ENCODE data around the gene CACNG6.

CACNG6 gene

DNA sequence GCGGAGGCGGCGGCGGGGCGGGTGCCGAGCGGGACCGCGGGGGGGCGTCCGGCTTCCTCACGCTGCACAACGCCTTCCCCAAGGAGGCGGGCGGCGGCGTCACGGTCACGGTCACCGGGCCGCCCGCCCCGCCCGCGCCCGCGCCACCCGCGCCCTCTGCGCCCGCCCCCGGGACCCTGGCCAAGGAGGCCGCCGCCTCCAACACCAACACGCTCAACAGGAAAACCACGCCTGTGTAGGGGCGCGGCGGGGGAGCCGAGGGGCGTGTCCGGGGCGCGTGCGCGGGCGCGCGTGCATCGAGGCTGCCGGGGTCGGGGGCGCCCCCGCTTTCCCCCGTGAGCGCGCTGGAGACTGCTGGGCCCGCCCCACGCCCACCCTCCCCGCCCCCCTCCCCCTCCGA, 8.8 kb upstream of the CACNG6 start (continued):
- TF ChIP-seq, protein P1, sequence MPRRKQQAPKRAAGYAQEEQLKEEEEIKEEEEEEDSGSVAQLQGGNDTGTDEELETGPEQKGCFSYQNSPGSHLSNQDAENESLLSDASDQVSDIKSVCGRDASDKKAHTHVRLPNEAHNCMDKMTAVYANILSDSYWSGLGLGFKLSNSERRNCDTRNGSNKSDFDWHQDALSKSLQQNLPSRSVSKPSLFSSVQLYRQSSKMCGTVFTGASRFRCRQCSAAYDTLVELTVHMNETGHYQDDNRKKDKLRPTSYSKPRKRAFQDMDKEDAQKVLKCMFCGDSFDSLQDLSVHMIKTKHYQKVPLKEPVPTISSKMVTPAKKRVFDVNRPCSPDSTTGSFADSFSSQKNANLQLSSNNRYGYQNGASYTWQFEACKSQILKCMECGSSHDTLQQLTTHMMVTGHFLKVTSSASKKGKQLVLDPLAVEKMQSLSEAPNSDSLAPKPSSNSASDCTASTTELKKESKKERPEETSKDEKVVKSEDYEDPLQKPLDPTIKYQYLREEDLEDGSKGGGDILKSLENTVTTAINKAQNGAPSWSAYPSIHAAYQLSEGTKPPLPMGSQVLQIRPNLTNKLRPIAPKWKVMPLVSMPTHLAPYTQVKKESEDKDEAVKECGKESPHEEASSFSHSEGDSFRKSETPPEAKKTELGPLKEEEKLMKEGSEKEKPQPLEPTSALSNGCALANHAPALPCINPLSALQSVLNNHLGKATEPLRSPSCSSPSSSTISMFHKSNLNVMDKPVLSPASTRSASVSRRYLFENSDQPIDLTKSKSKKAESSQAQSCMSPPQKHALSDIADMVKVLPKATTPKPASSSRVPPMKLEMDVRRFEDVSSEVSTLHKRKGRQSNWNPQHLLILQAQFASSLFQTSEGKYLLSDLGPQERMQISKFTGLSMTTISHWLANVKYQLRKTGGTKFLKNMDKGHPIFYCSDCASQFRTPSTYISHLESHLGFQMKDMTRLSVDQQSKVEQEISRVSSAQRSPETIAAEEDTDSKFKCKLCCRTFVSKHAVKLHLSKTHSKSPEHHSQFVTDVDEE (CRISPR knock-in tag; IDR thresholded peaks at IDR 0.05), result no peak
- no peak for TF ChIP-seq SNAI2 (CRISPR knock-in tag; IDR thresholded peaks at IDR 0.05)
- no peak for TF ChIP-seq ARNTL (CRISPR knock-in tag; IDR thresholded peaks at IDR 0.05; ENCODE audit: borderline replicate concordance, low read depth)
- no peak for TF ChIP-seq TCF4 (CRISPR knock-in tag; IDR thresholded peaks at IDR 0.05; ENCODE audit: borderline replicate concordance)
- TF ChIP-seq CSDC2 (CRISPR knock-in tag; IDR thresholded peaks at IDR 0.05), result no peak
- TF ChIP-seq, protein P2, sequence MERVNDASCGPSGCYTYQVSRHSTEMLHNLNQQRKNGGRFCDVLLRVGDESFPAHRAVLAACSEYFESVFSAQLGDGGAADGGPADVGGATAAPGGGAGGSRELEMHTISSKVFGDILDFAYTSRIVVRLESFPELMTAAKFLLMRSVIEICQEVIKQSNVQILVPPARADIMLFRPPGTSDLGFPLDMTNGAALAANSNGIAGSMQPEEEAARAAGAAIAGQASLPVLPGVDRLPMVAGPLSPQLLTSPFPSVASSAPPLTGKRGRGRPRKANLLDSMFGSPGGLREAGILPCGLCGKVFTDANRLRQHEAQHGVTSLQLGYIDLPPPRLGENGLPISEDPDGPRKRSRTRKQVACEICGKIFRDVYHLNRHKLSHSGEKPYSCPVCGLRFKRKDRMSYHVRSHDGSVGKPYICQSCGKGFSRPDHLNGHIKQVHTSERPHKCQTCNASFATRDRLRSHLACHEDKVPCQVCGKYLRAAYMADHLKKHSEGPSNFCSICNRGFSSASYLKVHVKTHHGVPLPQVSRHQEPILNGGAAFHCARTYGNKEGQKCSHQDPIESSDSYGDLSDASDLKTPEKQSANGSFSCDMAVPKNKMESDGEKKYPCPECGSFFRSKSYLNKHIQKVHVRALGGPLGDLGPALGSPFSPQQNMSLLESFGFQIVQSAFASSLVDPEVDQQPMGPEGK (CRISPR knock-in tag; IDR thresholded peaks at IDR 0.05; ENCODE audit: borderline replicate concordance), result no peak

DNA sequence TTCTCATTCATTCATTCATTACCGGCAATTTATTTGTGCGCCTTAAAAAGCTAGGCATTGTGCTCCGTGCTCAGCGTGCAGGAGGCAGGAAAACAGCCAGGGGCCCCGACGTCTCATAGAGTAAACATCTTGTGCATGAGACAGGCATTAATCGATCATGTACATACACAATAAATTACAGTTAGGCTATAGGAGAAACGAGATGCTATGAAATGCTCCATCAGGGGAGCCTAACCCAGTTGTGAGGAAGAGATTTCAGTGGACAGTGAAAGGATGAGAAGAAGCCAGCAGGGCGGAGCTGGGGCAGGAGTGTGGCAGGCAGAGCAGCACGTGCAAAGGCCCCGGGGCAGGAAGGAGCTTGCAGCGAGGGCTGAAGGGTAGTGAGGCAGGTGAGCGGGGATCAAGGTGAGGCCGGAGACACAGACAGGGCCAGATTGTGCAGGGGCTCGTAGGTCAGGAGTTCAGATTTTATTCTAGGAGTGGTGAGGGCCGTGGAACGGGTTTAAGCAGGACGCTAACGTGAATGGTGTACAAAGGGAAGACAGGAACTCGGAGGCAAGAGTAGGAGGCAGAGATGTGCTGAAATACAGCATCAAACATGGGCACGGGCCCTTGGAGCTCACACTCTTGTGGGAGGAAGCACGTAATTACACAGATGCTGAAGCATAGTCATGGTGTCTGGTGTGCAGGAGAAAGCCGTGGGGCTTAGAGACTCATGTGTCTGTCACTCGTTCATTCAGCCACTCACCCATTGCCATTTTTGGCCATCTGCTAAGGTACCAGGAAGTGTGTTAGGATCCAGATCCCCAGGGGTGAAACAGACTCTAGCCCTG, 7.8 kb upstream of the CACNG6 start:
- TF ChIP-seq ARNTL (CRISPR knock-in tag; IDR thresholded peaks at IDR 0.05; ENCODE audit: borderline replicate concordance, low read depth), result no peak
- TF ChIP-seq OSR1 (CRISPR knock-in tag; IDR thresholded peaks at IDR 0.05), result no peak
- no peak for TF ChIP-seq TCF4 (CRISPR knock-in tag; IDR thresholded peaks at IDR 0.05; ENCODE audit: borderline replicate concordance)
- TF ChIP-seq, protein P3, sequence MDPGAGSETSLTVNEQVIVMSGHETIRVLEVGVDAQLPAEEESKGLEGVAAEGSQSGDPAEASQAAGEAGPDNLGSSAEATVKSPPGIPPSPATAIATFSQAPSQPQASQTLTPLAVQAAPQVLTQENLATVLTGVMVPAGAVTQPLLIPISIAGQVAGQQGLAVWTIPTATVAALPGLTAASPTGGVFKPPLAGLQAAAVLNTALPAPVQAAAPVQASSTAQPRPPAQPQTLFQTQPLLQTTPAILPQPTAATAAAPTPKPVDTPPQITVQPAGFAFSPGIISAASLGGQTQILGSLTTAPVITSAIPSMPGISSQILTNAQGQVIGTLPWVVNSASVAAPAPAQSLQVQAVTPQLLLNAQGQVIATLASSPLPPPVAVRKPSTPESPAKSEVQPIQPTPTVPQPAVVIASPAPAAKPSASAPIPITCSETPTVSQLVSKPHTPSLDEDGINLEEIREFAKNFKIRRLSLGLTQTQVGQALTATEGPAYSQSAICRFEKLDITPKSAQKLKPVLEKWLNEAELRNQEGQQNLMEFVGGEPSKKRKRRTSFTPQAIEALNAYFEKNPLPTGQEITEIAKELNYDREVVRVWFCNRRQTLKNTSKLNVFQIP (CRISPR knock-in tag; IDR thresholded peaks at IDR 0.05; ENCODE audit: borderline replicate concordance, low read depth), result no peak
- no peak for TF ChIP-seq ZFP30 (CRISPR knock-in tag; IDR thresholded peaks at IDR 0.05)
- TF ChIP-seq ZNF70 (CRISPR knock-in tag; IDR thresholded peaks at IDR 0.05), result no peak
- TF ChIP-seq, protein P4, sequence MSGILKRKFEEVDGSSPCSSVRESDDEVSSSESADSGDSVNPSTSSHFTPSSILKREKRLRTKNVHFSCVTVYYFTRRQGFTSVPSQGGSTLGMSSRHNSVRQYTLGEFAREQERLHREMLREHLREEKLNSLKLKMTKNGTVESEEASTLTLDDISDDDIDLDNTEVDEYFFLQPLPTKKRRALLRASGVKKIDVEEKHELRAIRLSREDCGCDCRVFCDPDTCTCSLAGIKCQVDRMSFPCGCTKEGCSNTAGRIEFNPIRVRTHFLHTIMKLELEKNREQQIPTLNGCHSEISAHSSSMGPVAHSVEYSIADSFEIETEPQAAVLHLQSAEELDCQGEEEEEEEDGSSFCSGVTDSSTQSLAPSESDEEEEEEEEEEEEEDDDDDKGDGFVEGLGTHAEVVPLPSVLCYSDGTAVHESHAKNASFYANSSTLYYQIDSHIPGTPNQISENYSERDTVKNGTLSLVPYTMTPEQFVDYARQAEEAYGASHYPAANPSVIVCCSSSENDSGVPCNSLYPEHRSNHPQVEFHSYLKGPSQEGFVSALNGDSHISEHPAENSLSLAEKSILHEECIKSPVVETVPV (CRISPR knock-in tag; IDR thresholded peaks at IDR 0.05), result no peak
- TF ChIP-seq RARB (CRISPR knock-in tag; IDR thresholded peaks at IDR 0.05), result no peak
- TF ChIP-seq ZC3H10 (CRISPR knock-in tag; IDR thresholded peaks at IDR 0.05), result no peak
- TF ChIP-seq CSDC2 (CRISPR knock-in tag; IDR thresholded peaks at IDR 0.05), result no peak
- no peak for TF ChIP-seq PPARA (CRISPR knock-in tag; IDR thresholded peaks at IDR 0.05; ENCODE audit: borderline replicate concordance)

DNA sequence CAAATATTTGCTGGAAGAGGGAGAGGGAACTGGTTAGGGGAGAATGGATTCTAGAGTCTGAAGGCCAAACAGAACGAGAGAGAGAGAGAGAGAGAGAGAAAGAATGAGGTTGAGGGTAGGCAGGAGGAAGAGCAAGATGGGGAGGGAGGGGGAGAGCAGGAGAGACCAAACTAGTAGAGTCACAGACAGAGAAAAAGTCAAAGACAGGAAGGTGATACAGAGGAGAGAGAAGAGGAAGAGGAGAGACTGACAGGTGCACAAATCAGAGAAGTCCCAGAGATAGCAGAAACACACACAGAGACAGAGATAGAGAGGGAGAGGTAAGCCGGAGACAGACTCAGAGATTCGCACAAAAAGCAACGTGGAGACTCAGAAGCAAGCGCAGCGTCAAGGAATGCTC, 5.6 kb upstream of the CACNG6 start:
- ATAC-seq, result no peak
- TF ChIP-seq, protein P4 (CRISPR knock-in tag; IDR thresholded peaks at IDR 0.05), result no peak

More for the DNA sequence above, 7.8 kb upstream of the CACNG6 start:
- no peak for ATAC-seq

DNA sequence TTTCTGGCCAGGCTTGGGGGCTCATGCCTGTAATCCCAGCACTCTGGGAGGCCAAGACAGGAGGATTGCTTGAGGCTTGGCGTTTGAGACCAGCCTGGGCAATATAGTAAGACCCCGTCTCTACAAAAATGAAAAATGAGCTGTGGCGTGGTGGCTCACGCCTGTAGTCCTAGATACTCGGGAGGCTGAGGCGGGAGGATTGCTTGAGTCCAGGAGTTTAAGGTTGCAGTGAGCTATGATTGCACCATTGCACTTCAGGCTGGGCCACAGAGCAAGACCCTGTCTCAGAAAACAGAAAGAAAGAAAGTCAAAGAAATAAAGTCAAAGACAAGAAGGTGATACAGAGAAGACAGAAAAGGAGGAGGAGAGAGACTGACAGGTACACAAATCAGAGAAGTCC, 2.5 kb upstream of the CACNG6 start:
- no peak for ATAC-seq
- TF ChIP-seq ZNF8 (CRISPR knock-in tag; IDR thresholded peaks at IDR 0.05) (no peak), ARNTL (CRISPR knock-in tag; IDR thresholded peaks at IDR 0.05; ENCODE audit: borderline replicate concordance, low read depth) (no peak)

All from SK-N-SH treated with all-trans-retinoic acid at 6 μM for 48 hours (cell line).